Glutamatergic neuron (in vitro differentiated cells): ENCODE measurements around the gene RABGGTA. TPM values are rescaled to one million over a fixed set of nuclear protein-coding genes. Genes with fewer than 3 reads are reported as not detected.

ENCODE experiments used
- DNase-seq: peaks from one replicate; pipeline ENCODE4 v3.0.0; 2022
- H3K27ac Mint-ChIP-seq: one replicate; pipeline ENCODE4 v1.8.0; 2020; ENCODE audit warnings: mild to moderate bottlenecking, mixed read lengths, inconsistent platforms; ENCODE audit not compliant: unreplicated experiment
- H3K27me3 Mint-ChIP-seq: one replicate; pipeline ENCODE4 v1.8.0; 2020; ENCODE audit warnings: mild to moderate bottlenecking, moderate library complexity, mixed read lengths, inconsistent platforms; ENCODE audit not compliant: unreplicated experiment
- H3K36me3 Mint-ChIP-seq: one replicate; pipeline ENCODE4 v1.8.0; 2020; ENCODE audit warnings: mild to moderate bottlenecking, mixed read lengths, inconsistent platforms; ENCODE audit not compliant: unreplicated experiment
- H3K4me1 Mint-ChIP-seq: one replicate; pipeline ENCODE4 v1.8.0; 2020; ENCODE audit warnings: mild to moderate bottlenecking, low read depth, mixed read lengths, inconsistent platforms; ENCODE audit not compliant: unreplicated experiment
- H3K4me3 Mint-ChIP-seq: one replicate; pipeline ENCODE4 v1.8.0; 2020; ENCODE audit warnings: mild to moderate bottlenecking, mixed read lengths, inconsistent platforms; ENCODE audit not compliant: unreplicated experiment
- H3K9me3 Mint-ChIP-seq: one replicate; pipeline ENCODE4 v1.8.0; 2020; ENCODE audit warnings: mild to moderate bottlenecking, moderate library complexity, mixed read lengths, inconsistent platforms; ENCODE audit not compliant: unreplicated experiment
- total RNA-seq: library from RNA; stranded (reverse); fragmentation: NEBNext Ultra II Directional; extraction: Animal tissue kit (Norgen Biotek cat#: 25700); gene quantifications from one replicate; pipeline ENCODE4 v1.2.1, GENCODE V29; 2021; ENCODE audit not compliant: unreplicated experiment
- TF ChIP-seq, protein P1 (sequence below): fragments of 200-600 bp; sonication (generic); IDR thresholded peaks from one replicate; pipeline ENCODE4 v1.5.0; 2021; ENCODE audit not compliant: partially characterized antibody, unreplicated experiment

Gene RABGGTA
- total RNA-seq, 1 donor from 2014 or later, result 30.3 TPM

DNA sequence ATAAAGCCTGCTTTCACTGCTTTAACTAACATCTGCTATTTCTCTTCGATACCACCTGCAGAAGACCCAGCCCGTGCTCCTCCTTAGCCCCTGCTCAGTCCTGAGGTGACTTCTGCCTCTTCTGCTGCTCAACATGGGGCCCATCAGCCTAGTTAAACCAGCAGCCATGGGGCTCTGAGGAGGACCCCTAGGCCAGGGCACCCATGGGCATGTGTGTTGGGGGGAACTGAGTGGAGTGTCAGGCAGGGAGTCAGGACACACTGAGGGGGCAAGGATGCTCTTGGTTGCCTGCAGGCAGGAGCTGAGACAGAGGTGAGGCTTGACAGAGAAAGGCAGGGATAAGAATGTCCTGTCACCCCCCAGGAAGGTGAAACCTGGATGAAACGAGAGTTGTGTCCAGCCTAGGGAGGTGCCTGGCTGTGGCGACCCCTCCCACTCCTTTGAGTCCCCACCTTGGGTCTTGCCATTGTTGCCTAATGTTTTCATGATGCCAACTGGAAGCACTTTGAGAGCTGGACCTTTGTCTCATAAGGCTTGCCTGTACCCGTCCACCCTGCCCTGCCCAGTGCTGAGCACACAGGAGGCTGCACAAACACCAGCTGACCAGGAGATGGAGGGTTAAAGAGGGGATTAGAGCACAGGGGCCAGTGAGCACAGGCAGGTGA lies 12.5 kb upstream of the RABGGTA start:
- peaks cover 4% of the 10 kb centered on the region for H3K9me3 Mint-ChIP-seq
- no peak overlapping the region for H3K27ac Mint-ChIP-seq
- no peaks in the 10 kb centered on the region for H3K36me3 Mint-ChIP-seq
- no peaks in the 10 kb centered on the region for H3K27me3 Mint-ChIP-seq
- no peak for DNase-seq
- H3K4me3 Mint-ChIP-seq, result no peak overlapping the region
- H3K4me1 Mint-ChIP-seq, result no peaks in the 10 kb centered on the region
- TF ChIP-seq, protein P1, sequence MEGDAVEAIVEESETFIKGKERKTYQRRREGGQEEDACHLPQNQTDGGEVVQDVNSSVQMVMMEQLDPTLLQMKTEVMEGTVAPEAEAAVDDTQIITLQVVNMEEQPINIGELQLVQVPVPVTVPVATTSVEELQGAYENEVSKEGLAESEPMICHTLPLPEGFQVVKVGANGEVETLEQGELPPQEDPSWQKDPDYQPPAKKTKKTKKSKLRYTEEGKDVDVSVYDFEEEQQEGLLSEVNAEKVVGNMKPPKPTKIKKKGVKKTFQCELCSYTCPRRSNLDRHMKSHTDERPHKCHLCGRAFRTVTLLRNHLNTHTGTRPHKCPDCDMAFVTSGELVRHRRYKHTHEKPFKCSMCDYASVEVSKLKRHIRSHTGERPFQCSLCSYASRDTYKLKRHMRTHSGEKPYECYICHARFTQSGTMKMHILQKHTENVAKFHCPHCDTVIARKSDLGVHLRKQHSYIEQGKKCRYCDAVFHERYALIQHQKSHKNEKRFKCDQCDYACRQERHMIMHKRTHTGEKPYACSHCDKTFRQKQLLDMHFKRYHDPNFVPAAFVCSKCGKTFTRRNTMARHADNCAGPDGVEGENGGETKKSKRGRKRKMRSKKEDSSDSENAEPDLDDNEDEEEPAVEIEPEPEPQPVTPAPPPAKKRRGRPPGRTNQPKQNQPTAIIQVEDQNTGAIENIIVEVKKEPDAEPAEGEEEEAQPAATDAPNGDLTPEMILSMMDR, result no peak

DNA sequence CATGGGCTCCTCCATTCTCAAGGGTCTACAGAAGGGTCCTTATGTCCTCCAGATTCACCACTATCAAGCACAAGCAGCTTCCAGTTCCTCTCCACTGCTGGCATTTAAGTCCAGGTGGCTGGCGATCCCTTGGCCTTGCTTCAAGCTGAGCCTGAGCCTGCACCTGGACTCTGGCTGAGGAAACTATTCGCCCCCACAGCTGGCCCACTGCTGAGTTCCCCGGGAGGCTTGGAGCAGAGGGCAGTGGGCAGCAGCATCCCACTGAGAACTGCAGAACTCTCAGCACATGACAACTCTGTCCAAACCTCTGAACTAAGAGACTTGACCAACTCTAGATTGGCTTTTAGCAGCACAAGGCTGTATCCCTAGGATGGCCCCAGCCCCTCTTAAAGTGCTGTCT lies 11.3 kb upstream of the RABGGTA start:
- H3K4me3 Mint-ChIP-seq, result no peak overlapping the region
- DNase-seq, result no peak
- TF ChIP-seq, protein P1, result no peak
- H3K27ac Mint-ChIP-seq, result no peak overlapping the region
- H3K4me1 Mint-ChIP-seq, result no peaks in the 10 kb centered on the region
- H3K27me3 Mint-ChIP-seq, result peaks cover 3% of the 10 kb centered on the region
- H3K36me3 Mint-ChIP-seq, result no peaks in the 10 kb centered on the region
- peaks cover 4% of the 10 kb centered on the region for H3K9me3 Mint-ChIP-seq

DNA sequence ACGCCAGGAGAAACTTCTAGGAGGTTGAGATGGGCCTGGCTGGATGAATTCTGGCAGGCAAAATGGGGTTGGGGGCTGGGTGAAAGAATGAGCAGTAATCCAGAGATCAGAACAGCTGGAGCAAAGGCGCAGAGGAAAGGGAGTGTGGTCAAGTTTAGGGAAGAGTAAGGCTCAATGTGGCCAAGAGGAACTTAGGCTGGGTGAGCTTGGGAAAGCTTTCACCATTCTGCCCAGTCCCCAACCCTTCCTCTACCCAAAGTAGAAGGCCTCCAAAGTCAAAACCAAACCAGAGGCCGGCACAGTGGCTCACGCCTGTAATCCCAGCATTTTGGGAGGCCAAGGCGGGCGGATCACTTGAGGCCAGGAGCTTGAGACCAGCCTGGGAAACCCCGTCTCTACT lies 10.2 kb upstream of the RABGGTA start:
- Mint-ChIP-seq H3K36me3 (no peaks in the 10 kb centered on the region), H3K9me3 (peaks cover 4% of the 10 kb centered on the region), H3K4me3 (no peak overlapping the region), H3K27me3 (peaks cover 3% of the 10 kb centered on the region), H3K27ac (no peak overlapping the region), H3K4me1 (no peaks in the 10 kb centered on the region)
- TF ChIP-seq, protein P1, result no peak
- no peak for DNase-seq

DNA sequence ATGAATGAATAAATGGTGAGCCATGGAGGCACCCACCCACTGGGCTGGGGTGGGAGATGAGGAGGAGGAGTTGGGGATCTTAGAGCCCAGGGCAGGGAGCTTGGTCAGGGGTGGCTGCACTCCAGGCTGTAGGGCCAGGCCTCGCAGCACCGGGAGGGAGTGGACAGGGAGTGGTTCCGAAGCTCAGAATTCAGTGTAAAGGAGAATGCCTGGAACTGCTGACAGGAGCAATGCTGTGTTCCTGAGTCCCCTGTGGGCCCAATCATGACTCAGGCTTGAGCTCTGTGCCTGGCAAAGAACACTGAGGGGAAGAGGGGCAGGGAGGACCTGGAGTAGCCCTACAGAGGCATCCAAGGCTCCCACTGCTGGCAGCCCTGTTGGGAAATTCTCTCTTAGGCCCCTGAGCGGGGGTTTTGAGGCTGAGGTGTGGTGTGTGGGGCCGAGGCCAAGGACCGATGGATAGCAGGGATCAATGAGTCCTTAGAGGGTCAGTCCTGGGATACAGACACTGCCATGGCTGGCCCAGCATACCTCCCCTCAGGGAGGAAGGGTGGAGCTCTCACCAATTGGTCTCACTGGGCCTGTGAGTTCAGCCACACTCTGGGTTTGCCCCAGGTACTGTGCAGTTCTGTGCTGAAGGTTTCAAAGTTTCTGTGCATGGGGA lies 9.5 kb upstream of the RABGGTA start:
- Mint-ChIP-seq H3K36me3 (no peaks in the 10 kb centered on the region), H3K4me1 (no peaks in the 10 kb centered on the region), H3K27me3 (peaks cover 3% of the 10 kb centered on the region), H3K9me3 (peaks cover 4% of the 10 kb centered on the region), H3K27ac (no peak overlapping the region), H3K4me3 (no peak overlapping the region)
- no peak for DNase-seq
- TF ChIP-seq, protein P1, result no peak
